Measurements from ENCODE around the gene WDR86.

The WDR86 gene

DNA sequence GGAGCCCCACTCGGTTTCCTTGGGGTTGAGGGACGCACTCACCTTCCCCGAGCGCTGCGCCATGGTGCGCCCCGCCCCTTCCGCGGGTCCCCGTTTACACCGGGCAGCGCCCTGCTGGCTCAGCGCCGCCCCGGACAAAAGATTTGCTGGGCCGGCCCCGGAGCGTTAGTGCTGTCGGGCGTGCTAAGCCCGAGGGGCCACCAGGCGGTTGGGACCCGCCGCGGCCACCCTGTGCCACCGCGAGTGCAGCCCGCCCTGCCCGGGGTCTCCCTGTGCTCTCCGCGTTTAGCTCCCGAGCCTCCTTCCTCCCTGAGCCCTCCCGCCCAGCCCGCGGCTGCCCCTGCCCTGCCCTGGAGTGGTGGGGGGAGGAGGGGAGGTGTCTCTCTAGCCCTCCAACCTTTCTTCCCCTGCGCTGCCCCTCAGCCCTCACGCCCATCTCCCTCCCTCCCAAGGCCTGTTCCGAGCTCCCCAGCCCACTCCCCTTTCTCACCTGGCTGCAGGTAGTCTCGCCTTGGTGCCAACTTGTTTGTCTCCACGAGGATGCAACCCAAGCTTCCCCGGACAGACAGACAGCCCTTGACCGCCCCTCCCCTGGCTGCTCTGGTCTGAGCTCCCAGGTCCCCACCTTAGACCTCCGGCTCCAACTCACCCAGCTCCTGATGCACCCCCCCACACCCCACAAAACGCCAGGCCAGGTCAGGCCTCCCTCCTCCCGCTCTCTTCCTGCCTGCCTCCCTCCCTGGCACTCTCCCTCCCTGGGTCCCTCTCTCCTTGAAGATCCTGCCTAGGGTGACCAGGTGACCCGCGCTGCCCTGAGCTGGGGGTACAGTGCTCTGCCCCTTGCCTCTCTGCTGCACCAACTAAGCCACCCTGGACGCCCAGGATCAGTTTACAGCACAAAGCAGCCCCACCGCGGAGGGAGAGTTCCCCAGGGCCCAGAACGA, 30.3 kb upstream of the WDR86 start, which contains the start of gene CRYGN:
TSS of gene CRYGN (minus strand) at position 287 of the 944 bp plus-strand sequence. CDS start at position 63, 224 bp downstream.
- no peak for DNase-seq (ENCODE audit: low read depth, low spot score)

- no peak for DNase-seq (ENCODE audit: low read depth, low spot score)
Measured at GRCh38 chr7:151438864-151439601, 29.2 kb upstream of the WDR86 start.

DNA sequence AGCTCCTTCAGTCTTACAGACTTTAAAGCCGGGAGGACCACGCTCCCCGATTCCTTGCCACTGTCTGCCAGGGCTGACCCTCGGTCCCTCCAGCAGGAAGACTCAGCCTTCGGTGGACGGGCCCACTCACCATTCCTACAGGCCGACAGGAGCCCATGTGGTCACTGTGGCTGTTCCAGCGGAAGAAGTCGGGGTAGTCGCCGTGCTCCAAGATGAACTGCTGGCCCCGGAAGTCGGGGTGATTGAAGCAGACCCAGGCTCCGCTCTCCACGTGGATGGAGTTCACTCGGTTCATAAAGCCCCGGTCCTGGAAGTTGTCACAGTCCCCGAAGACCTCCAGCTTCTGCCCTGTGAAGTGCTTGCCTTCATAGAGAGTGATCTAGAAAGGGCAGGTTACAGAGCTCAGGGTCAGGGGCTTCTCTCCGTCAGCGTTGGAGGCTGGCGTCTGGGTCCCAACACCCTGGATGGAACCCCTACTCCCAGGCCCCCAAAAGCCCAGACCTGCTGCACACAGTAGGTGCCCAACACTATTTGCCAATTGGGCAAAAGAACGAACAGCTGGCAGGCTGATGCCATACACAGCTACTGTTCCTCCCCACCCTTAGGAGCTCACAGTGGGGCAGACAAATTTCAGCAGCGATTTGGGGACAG, 28.2 kb upstream of the WDR86 start:
- DNase-seq (ENCODE audit: low read depth, low spot score) = no peak

DNA sequence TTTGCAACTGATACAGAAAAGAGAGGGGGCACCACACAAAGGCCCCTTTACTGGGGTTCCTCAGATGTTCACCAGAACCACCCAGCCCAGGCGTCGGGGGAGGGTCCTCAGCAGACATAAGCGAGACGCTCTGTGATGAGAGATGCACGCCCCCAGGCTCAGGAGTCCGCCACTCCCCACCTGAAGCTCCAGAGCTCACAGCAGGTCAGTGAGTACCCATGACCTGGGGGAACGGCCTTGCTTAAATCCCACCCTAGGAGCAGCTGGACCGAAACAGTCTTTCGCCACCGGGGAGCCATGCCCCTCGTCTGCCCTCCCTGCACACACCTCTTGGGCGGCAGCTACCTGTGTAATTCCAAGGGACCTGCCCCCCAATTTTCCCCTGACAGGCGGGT, 27.3 kb upstream of the WDR86 start:
- no peak for DNase-seq (ENCODE audit: low read depth, low spot score)

- no peak for DNase-seq (ENCODE audit: low read depth, low spot score)
Measured at GRCh38 chr7:151436446-151437158, 26.8 kb upstream of the WDR86 start.

DNA sequence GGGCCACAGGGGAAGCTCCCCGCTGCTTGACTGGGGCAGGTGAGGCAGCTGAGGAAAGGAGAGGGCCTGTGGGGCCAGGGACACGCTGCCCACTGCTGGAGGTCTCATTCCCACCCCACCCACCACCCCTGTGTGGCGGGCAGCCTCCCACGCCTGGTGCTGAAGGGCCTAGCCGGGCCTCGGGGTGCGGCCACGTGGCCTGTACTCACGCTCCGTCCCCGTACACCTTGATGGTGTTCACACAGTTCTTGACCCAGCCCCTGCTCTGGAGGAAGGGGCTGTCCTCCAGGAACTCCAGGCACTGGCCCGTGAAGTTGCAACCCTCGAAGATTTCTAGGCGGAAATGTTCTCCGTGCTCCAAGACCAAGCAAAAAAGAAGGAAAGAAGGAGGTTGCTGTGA, 26.1 kb upstream of the WDR86 start:
- DNase-seq (ENCODE audit: low read depth, low spot score) = no peak

GRCh38 chr7:151435103-151435916, 25.5 kb upstream of the WDR86 start:
- no peak for DNase-seq (ENCODE audit: low read depth, low spot score)

GRCh38 chr7:151434549-151434948, 24.7 kb upstream of the WDR86 start:
- no peak for DNase-seq (ENCODE audit: low read depth, low spot score)

GRCh38 chr7:151433721-151434400, 24.0 kb upstream of the WDR86 start:
- no peak for DNase-seq (ENCODE audit: low read depth, low spot score)

DNA sequence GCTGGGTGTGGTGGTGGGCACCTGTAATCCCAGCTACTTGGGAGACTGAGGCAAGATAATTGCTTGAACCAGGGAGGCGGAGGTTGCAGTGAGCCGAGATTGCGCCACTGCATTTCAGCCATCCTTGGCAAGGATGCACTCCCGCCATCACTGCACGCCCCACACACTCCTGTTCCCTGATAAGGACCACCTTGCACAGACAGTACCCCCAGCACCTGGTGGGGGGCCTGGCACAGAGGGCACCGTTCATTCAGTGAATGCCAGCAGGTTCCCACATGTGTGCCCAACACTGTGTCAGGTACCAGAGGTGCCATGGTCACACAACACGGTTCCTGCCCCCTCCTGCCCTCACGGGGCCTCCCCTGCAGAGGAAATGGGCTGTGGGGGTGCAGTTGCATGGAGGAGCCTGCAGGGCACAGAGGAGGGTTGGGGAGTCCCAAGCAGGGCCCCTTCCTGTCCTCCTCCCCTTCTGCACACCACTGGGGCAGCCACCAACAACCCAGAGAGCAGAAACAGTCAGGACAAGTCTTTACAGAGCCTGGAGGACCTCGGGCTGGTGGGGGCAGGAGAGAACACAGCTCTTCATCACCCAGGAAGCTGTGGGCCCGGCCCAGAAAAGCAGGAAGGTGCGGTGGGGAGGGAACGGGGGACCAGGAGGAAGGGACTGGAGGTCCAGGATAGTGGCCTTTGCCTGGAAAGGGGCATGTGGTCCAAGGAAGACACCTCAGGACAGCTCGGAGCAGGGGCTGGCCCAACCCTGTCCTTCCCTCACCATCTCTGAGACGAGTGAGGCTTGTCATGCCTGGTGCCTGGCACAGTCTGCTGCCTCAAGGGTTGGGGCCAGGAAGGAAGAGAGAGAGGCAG, 23.1 kb upstream of the WDR86 start:
- DNase-seq (ENCODE audit: low read depth, low spot score) = peak; percentile 16

DNA sequence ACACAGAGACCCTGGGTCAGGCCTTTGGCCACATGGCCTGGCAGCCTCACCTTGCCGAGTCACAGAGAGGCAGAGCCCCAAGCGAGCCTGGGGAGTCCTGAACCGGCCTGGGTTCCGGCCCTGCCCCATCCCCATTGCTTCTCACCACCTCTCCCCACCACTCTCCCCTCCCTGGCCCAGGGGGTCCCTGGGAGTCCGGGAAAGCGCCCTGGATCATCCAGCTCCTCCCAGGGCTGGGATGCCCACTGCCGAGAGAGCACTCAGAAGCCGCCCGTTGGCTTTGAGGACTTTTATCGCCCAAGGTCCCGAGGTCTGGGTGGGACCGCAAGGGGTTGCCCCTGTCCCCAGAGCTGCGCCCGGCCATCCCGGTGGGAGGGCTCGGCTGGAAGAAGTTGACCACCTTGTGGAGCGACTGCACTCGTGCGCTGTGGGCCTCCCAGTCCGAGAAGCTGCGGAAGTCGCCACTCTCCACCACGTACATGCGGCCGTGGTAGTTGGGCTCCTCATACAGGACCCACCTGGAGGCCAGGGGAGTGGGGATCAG, 22.0 kb upstream of the WDR86 start:
- DNase-seq (ENCODE audit: low read depth, low spot score) = no peak

DNA sequence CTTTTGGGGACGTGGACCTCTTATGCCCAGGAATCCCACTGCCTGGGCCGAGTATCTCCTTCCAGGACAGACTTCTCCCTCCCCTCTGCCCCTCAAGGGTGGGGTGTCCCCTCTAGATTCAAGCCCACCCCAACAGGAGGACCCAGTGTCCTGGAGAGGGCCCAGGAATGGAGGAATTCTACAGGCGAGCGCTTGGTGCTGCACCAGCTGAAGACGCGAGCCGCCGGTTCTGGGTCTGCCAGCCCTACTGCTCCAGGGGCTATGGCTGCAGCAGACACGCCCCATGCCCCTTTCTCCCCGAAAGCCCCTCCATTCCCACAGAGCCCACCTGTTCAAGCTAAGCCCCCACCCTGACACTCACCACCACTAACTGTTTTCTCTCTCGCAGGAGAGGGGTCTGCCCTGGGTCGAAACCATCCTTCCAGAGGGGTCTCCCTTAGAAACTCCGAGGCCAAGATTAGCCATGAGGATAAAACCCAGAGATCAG, 21.5 kb upstream of the WDR86 start:
- no peak for DNase-seq (ENCODE audit: low read depth, low spot score)

DNA sequence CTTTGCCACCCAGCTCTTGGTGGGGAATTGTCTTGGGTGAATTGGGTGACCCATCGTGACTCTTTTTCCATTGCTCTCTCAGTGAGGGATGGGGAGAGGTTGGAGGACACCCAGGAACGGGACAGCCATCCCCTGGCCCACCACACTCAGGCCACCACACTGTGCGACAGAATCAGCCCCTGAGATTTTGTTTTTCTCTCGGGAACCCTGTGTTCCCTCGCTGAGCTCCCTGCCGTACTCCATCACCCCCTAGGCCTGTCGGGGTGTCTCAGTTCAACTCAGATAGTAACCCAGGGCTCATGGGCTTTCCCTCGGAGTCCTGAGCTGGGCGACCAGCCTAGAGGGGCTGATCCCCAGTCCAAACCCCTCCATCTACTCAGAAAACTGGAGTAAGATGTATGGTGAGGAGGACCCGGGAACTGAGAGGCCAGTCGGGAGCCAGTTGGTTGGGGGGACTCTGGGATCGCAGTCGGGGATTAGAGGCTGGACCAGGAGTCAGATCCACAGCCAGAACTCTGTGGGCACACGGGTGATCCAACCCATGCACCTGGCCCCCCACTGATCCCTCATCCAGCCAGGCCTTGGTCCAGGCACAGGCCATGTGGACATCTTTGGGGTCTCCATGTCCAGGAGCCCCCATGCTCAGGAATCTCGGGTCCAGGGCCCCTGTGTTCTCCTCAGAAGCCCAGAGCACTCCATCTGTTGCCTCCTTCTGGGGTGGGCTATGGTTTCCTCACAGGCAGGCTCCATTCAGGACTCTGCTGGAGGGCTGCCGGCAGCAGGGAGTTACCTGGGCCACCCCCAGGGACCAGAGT, 20.8 kb upstream of the WDR86 start:
- DNase-seq (ENCODE audit: low read depth, low spot score) = no peak

DNA sequence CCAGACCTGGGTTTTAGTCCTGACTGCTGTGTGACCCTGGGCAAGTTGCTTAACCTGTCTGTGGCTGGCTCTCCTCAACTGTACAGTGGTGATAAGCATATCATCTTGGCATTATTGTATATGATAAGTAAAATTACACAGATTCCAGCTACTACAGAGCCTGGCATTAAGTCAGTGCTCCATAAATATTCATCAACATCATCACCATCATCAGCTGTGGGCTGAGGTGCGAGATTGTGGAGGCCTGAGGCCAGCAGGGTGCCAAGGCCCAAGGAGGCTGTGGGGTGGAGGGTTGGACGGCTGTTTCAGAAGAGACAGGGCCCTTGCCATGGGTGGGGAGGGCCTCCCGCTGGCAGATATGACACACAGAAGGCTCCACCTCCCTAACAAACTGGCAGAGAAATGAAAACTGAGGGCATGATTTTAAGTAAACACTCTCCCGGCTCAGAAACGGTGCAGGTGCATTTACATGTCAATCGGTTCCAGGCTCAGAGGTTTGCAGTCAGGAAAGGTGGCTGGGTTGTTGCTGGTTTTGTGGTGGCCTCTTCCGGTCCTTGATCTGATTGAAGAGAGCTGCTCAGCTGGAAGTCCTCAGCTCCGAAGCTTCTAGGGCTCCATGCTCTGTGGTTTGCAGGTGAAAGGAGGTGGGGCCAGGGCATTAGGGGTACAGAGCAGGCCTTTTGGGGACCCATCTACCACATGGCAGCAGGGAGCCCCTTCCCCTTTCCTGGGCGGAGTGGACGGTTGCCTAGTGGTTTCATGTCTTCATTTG, 19.9 kb upstream of the WDR86 start:
- DNase-seq (ENCODE audit: low read depth, low spot score) = peak; percentile 10

DNA sequence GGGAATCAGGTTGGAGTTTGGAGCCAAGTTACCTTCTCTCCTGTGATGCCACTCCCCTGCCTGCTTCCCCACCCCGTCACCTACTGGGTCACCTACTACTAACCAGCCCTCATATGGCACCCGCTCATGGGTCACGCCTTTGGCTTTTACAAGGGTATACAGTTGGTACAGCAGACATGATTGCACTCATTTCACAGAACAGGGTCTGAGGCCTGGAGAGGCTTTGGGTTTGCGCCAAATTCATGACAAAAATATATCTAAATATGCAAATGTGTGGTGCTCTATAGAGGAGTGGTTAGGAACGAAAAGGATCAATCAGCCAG, 19.4 kb upstream of the WDR86 start:
- no peak for DNase-seq (ENCODE audit: low read depth, low spot score)

DNA sequence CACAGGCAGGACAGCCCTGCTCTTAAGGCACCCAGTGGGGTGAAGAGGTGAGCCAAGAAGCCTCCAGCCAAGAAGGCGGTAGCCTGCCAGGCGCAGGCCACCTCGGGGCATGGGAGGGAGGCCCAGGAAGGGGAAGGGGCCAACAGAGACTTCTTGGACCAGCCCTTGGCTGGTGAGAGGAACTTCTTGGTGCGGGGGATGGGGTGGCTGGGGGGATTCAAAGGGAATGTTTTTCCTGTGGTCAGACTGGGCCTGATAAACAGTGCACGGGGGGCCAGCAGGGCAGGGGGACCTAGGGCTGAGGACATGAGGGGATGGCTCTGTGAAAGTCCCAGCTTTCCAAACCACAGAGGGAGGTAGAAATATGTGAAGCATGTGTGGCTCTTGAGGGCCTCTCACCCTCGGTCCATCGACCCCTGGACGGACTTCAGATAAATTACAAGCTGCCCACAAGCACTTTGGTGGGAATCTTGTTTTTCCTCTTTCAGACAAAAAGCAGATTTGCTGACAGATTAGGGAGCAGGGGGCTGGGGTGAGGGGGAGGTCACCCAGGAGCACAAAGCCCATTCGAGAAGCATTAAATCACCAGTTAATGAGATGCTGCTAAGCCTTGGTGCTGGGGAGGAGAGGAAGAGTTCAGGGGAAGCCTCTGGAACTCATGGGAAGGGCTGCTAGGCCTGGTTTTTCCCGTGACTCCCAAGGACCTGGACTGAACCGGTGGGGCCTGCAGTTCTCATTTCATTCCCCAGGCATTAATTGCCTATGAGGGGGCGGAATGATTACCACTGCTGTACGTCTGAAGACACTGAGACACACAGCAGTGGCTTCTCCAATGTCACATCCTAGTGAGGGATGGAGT, 18.8 kb upstream of the WDR86 start:
- DNase-seq (ENCODE audit: low read depth, low spot score) = no peak

Measured in activated CD4-positive, CD25-positive, alpha-beta regulatory T cell treated with anti-CD3 and anti-CD28 coated beads, Interleukin-2, amount 50 U/mL, for 16 hours (primary cell).